GM21390 (cell line): Measurements from ENCODE around the gene ULK4.
"Not testable (repeated sequence)": the region's sequence is repeated elsewhere in the genome, so short reads cannot be mapped to it uniquely, and the experiment has no call there.

ENCODE experiments used
- ATAC-seq: cut with Tn5 transposase; IDR thresholded peaks from one replicate; pipeline ENCODE4 v1.9.1; 2021; ENCODE audit not compliant: unreplicated experiment

The ULK4 gene

DNA sequence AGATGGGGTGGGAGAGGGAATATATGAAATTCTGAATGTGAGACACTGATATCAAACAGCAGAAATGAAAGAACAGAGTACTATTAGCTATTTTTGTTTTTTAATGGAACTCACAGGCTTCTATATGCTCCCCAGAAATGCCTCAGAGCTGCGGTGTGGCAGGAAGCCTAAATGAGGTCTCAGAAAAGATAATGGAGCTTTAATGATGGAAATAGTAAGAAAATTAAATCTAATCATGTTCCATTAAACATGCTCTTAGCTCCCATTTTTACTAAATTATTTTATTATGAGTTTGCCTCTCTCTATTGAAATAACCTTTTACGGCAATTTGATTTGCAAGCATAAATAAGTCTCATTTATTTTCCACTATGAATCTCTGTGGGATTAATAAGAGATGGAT lies 378.9 kb downstream of the ULK4 start:
- no peak for ATAC-seq

DNA sequence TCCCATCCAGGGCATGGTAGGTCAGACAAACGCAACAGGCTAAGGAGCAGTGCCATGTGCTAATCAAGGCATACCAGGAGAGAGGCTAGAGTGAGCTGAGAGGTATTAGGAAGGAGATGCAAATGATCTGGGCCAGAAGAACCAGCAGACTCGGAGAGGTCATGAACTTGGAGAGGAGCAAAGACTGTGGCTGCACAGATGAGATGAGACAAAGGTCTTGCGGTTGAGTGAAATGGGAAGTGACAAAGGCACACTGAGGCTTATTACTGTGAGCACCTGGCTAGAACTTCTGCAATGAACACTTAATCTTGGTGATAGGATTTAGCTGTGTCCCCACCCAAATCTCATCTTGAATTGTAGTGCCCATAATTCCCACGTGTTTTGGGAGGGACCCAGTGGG lies 380.2 kb downstream of the ULK4 start:
- peak; percentile 100 for ATAC-seq

DNA sequence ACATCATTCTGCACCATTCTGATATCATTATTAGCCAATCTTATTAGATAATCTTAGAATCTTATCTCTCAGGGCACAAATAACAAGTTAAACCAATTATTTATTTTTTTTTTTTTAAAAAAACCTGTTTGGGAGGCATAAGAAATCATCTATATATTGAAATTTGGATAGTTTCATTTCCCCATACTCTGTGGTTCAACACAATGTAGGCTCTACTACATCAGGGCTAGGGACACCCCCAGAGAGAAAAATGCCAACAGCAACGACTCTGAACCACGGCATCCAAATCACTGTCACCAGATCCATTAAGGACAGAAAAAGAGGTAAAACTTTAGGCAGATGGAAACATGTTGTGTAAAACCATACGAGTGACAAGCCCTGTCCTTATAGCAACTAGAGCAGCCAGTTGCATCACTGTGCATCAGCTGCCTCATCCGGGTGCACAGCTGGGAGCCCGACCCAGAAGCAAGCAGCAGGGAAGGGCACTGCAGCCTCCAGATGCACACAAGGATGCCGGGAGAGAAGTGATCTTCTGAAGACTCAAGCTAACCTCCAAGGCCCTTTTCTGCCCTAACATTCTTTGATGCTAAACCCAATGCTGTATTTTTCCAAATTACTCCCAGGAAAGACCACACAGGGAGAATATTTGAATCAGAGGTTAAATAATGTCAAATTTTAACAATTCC lies 381.5 kb downstream of the ULK4 start:
- ATAC-seq = no peak

DNA sequence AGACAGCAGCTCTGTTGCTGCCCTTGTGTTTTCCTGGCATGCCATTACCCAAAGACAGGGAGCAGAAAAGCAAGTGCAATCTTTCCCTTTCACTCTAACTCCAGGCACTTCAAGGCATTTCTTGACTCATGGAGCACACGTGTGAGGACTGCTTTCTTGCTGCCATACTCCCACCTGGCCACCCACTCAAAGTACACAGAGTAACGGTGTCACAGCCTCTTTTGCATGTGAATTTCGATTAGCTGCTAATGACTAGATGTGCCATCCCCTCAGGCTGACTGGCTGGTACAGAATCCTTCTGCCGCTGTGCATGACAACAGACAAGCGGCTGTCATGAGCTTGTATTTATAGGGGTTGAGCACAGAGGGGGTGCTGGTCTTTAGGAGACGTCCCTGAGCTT lies 382.0 kb downstream of the ULK4 start:
- ATAC-seq = no peak

DNA sequence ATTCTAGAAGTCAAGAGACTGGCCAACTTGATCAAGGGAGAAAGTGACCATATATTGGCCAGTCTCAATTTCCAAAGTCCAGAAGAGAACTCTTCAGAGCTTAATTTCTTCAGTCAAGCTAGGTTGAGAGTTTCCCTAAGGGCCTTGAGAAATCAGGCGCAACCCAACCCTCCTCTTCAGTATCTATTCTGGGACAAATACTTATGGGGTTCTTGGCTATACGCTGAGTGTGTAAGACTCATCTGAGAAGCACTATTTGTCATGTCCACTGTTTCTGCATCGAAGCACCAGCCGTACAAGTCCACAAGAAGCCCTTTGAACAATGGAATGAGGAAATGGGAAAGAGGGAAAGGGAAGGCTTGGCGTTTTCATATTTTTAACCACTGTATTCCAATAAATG lies 383.1 kb downstream of the ULK4 start:
- no peak for ATAC-seq

DNA sequence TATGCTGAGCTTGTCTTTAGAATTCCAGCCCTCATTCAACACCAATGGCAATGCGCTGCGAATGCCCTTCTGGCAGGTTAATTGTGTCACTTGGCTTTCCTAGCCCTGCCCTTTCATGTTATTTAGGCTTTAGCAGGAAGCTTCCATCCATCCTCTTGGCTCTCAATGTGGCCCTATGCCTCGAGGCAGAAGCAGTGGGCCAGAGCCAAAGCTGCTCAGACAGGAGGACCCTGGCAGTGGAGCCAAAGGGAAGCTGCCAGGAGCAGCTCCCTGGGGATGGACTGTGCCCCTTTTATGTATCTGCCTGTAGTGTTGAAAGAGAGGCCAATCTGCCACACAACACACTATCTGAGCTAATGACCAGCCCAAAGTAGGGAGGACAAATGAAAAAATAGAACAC lies 386.2 kb downstream of the ULK4 start:
- ATAC-seq = no peak

DNA sequence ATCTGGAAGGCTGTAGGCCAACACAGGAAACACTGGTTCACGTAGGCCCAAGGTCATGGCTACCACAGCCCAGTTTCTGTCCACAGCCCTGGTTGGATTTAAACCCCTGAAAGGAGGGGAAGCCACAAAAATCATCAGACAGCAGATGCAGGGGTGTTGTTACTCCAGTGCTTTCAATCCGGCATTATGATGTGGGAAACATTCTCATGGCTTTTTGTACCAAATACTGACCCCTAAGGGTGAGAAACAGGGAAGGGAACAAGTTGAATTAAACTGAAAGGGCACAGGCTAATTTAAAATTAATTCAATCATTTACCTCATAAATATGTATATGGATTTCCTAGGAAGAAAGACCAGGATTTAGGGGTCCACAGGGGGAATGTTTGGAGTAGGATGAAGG lies 387.0 kb downstream of the ULK4 start:
- ATAC-seq = no peak

DNA sequence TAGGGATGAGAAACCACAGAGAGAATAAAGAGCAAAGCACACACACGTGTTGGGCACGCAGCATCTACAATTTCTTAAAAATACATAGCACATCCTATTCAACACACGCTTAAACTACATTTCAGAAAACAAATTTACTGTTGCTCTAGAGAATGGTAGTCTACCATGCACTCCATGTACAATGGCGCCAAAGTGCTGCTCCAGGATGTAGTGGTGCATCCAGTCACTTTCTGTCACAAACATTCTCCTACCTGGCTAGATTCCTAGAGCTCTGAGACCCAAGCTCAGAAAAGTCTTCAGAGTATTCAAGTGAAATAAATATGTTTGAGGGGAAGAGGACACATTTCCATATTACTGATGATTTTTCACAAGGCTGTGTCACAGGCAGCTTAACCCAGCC lies 388.3 kb downstream of the ULK4 start:
- no peak for ATAC-seq

DNA sequence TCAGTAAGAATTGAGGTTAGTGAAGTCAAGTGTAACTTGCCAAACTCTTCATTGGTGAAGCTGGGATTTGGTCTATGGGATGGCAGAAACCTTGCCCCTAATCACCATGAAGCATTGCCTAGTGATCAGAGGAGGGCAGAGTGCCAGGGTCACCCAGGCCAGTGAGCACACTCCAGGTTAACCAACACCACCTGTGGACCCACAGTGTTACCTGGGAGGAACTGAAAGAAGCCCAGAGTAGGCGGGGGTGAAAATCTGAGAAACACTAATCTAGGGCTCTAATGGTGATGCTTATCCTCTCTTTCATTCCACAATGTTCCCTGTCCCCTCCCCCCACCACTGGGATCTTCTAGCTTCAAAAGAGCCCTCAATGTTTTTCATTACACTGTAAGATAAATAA lies 389.8 kb downstream of the ULK4 start:
- no peak for ATAC-seq

DNA sequence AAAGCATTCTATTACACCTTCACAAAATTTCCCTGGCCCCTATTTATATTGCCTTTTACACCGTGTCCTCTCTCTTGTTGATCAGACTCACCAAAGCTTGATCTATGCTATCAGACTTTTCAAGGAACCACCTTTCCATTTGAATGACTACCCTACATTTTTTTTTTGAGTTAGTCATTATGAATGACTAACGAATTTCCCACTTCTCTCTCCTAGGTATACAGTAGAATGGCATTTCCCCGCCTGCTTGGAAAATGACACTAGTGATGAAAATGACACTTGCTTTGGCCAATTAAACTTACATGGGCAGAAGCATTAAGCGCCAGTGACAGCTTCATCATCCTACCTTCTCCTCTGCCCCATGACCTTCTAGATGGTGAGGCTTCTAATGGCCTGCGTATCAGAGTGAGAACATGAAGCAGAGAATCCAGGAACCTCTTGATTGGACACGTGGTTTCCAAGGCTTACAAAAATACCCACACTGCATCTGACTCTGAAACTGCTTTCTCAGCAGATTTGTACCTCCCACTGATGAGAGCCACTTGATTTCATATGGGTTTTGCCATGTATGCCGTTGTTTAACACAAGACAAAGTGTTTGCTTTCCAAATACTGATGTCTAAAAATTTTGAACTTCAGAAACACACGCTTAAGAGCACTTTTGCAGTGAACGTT lies 392.1 kb downstream of the ULK4 start:
- ATAC-seq = no peak

DNA sequence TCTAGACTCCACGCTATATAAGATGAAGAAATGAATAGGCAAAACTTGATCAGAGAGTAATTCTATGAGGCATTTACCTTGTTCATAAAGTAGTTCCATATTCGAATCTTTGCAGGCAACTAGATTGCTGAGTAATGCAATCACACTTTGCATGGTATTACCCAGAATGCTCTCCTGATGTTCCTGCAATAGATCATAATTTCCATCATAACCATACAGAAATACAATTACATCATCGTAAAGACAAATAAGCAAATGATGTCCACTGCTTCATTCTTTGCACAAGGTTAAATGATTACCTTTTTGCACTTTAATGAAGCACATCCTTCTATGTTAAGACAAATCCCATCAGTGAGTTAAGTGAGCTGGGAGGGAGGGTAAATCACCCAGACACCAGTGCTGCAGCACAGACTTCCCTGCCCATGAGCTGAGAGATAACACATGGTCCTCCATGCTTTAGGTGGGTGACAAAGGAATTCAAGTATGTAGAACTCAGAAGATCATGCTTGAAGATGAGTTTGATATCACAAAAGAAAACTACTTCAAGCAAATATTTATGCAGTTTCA lies 395.9 kb downstream of the ULK4 start:
- ATAC-seq = no peak

DNA sequence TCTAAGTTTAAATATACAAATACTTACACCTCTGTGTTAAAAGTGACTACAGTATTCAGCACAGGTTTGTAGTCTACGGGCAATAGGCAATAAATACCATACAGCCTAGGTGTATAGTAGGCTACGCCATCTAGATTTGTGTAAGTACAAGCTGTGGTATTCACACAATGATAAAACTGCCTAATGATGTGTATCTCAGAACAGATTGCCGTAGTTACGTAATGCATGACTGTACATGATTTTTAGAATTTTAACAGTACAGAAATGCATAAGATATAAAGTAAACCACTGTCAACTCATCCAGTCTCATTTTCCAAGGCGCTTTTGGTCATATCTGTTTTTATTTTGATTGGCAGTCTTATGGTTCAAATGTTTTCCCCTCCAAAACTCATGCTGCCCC lies 396.9 kb downstream of the ULK4 start:
- no peak for ATAC-seq

DNA sequence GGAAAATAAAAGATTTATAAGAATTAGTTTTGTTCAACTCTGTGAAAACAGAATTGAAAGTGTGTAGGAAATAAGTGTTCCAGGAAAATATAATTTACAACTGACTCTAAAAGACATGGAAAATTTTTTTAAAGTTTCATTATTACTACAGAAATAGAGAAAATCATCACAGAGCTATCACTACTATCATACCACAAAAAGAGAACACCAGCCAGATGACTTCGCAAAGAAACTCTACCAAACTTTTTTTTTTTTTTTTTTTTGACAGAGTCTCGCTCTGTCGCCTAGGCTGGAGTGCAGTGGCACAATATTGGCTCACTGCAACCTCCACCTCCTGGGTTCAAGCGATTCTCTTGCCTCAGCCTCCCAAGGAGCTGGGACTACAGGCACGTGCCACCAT lies 405.7 kb downstream of the ULK4 start:
- ATAC-seq = not testable (repeated sequence)

DNA sequence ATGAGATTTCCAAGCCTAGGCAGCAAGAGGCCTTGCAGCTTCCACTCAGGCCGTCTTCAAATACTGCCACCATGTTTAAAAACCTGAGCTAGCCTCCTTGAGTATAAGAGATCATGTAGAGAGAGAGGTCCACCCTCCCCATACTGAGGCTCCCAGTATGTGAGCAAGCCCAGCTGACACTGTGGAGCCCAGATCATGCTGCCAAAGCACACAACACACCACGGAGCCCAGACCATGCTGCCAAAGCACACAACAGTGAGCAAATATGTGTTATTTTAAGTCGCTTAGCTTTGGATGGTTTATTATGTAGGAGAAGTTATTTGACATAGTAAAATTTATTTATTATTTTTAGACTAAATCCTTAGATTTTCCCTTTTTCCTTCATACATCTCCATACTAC lies 428.9 kb downstream of the ULK4 start:
- ATAC-seq = no peak

DNA sequence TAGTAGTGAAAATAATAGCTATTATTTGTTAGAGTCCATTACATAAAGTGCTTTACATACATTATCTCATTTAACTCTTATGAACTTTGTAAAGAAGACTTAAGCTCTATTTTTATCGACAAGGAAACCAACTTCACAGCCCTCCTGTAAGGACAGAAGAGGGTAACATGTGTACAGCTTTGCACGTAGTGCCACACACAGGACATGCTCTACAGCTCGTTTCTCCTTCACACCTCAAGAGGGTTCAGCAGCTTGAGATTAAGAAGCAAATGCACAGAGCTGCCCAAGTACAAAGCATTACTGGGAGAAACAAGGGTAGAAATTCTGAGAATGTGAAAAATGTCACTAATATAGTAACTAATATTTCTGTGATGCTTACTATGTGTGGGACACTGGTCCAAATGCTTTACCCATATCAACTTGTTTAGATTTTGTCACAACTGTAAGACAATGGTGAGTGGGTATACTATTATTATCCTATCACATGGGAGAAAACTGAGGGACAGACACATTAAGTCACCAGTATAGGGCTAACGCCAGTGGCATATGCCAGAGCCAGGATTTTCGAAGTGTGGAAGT lies 434.8 kb downstream of the ULK4 start:
- ATAC-seq = no peak

DNA sequence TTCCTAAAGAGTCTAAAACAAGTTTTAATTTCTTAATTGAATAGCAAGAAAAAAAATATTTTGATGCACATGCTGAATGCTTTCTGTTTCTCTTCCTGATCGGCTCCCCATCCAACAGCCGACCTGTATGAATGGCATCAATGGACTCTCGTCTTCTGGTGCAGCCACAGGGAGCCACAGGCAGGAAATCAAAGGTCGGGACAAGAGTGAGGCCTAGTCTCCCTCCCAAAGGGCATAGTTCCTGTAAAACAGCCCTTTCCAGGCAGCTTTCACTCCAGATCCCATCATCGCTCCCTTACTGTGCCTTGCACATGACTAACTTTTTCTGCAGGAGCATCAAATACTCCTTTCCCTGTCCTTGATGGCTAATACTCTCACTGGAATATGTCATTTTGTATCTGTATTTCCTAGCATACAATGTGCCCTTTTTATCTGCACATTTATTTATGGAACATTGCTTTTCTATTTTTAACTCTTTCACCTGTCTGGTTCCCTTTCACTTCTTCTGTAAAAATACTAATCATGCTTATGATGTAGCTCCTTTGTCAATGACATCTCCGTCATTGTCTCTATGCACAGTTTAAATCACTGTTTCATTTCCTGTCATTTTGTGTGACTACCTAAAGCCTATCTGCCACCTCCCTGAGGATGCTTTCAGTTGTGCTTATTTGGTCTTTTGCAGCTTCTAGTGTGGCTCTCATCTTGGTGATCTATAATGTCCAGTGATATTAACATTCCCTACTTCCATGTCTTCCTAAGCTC lies 436.4 kb downstream of the ULK4 start:
- ATAC-seq = peak; percentile 42

DNA sequence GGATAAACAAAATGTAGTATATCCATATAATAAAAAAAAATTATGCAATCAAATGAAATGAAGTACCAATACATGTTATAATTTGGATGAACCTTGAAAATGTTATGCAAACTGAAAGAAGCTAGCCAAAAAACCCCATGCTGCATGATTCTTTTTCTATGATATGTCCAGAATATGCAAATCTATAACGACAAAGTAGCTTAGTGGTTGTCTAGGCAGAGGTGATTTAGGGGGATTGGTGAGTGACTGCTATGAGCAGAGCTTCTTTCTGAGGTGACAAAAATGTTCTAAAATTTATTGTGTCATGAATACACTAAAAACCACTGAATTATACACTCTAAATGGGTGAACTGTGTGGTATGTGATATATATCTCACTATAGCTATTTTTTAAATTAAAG lies 438.0 kb downstream of the ULK4 start:
- no peak for ATAC-seq

DNA sequence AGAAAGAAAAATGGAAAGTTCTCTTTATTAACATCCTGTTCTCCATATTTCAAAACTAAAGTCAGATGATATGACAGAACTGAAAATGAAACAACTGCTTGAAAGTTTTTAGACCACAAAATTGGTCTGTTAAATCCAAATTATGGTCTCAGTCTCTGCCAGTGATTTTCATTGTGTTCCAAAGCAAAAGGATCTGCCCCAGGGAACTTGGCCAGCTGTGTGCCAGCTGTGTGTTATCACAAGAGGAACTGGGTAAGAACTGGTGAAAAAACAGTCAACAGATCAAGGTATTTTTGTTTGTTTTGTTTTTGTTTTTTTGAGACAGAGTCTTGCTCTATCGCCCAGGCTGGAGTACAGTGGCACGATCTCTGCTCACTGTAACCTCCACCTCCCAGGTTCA lies 439.3 kb downstream of the ULK4 start:
- peak; percentile 66 for ATAC-seq

DNA sequence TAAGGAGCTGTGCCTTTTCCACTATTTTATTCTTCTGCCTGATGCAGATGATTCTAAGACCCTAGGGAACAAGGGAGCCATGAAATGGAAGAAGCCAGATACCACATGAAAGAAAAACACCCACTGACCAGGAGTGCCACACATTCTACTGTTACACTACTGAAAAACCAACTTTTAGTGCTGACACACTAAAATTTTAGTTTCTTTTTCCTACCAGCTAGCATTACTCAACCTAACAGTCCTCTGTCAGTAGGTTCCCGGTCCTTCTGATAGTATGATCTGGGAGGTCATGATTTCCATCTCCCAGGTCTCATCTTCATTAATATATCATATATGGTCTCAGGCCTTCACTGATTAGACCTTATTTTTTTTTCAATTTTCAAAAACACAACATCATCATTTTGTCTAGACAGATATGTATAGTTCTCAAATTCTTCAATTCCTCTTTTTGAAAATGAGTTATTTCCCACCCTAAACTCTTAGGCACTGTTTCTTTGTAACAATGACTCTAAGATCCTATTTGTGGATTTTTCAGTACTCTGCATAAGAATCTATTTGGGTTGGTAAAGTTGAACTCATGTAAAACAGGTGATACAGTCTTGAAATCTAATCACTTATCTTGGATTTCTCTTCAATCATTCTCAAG lies 440.8 kb downstream of the ULK4 start:
- no peak for ATAC-seq

DNA sequence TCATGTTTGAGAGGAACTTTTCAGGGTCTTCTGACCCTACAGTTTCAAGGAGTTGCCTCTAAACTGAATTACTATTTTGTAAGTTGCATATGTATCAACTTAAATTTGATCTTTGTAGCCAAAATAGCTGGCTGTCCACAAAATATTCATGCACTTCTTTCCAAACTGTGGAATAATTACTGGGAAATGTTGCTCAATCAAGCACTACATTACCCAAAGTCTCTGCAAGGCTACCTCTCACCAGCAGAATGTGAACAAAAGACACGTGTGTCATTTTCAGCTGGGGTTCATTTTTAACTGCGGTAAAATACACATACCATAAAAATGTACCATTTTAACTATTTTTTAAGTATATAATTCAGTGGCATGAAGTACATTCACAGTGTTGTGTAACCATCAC lies 442.2 kb downstream of the ULK4 start:
- no peak for ATAC-seq

DNA sequence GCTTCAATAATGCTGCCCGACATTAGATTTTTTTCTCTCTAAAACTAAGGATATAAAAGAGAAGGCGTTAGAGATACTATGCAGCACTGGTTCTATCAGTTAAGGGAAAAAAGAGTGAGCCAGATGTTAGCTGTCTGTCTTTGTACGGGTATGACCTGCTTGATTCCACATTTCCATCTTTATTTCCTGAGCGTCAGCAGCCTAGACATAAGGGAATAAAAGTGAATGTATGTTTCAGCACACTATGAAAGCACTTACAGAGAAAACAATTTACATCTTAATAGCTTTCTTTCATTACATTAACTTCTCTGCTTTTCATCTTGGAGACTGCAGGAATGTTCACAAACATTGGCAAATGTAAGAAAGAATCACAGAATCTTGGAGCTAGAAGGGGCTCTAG lies 443.3 kb downstream of the ULK4 start:
- ATAC-seq = no peak
